HG03575 (cell line): ENCODE measurements around the gene TMED10.
"Not testable (repeated sequence)": the region's sequence is repeated elsewhere in the genome, so short reads cannot be mapped to it uniquely, and the experiment has no call there.

ENCODE experiments used
- ATAC-seq: cut with Tn5 transposase; IDR thresholded peaks from one replicate; pipeline ENCODE4 v1.9.1; 2021; ENCODE audit not compliant: unreplicated experiment, insufficient number of reproducible peaks, low FRiP score; ENCODE audit errors: extremely low read depth

The TMED10 gene

DNA sequence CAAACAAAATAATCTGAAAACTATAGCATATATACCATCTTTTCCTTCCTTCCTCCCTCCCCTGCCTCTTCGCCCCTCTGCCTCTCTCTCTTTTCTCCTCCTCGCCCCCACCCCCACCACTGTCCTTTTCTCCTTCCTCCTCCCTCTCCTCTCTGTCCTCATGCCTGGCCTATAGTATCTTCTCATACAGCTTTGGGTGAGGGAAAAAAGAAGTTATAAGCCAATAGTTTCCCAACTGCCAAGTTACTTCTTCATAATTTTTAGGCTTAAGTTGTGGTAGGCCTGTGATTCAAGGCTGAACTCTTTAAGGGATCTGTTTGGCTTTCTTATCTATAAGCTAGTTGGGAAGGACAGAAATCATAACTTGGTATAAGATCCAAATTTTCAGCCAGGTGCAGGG is 9.1 kb downstream of the TMED10 start:
- ATAC-seq: no peak

DNA sequence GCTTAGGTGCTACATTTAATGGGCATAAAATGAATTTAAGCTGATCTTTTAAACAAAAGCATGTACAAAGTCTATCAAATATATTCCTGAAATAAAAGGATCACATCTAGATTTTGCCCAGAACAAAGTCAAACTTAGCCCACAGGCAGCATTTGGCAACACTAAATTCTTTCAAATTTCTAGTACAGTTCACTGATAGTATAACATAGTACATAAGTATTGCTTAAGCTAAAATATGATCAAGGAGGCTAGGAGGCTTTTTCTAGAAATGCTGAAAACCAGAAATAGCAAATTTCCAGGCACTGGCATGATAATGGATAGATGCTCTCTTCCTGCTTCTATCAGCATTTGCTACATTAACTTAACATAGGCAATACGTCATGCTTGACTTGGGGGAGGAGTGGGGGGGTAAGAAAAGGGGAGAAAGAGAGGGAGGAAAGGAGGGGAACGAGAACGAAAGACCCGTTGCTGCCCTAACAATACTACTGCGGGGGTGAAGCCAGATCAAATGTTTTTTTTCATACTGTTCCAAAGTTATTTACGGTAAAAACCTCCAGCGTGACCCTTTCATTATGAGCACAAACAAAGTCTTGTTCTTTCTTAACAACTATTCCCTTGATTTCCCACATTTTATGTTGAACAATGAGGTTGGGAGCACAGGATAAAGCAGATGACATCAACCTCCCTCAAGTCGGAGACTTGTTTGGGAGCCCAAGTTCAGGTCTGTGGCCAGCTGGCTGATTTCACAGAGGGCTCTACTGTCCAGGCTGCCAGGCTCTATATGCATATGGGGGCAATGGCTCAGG is 10.6 kb downstream of the TMED10 start:
- no peak for ATAC-seq

DNA sequence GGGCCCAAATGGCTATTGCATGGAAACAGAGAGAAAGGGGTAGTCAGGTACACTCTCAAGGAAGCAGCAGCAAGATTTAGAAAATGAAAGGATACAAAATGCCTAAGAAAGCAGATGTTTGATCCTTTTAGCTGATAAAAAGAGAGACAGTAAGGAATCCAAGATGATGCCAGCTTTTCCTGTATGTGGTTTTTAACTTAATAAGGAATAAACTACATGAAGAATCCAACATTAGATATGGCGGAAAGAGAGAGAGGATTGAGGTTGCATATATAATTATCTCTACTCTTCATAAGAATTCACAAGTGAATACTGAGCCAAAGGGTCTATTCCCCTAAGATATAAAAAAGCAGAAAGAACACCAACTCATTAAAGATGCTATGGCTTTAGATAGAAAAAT is 11.6 kb downstream of the TMED10 start:
- ATAC-seq: no peak

DNA sequence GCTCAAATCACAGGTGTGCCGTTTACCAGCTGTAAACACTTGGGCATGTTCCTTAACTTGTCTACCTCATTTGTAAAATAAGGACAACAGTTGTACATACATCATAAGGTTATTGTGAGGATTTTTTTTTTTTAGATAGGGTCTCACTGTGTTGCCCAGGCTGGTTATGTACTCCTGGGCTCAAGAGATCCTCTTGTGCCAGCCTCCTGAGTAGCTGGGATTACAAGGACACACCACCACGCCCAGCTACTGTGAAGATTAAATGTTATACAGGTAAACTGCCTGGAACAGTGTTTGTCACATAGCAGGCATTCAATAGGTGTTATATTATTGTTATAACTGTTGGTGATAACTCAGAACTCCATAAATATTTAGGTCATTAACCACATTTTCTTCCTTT is 12.7 kb downstream of the TMED10 start:
- ATAC-seq: no peak

GRCh38 chr14:75162631-75163030 is 13.8 kb downstream of the TMED10 start:
- no peak for ATAC-seq

DNA sequence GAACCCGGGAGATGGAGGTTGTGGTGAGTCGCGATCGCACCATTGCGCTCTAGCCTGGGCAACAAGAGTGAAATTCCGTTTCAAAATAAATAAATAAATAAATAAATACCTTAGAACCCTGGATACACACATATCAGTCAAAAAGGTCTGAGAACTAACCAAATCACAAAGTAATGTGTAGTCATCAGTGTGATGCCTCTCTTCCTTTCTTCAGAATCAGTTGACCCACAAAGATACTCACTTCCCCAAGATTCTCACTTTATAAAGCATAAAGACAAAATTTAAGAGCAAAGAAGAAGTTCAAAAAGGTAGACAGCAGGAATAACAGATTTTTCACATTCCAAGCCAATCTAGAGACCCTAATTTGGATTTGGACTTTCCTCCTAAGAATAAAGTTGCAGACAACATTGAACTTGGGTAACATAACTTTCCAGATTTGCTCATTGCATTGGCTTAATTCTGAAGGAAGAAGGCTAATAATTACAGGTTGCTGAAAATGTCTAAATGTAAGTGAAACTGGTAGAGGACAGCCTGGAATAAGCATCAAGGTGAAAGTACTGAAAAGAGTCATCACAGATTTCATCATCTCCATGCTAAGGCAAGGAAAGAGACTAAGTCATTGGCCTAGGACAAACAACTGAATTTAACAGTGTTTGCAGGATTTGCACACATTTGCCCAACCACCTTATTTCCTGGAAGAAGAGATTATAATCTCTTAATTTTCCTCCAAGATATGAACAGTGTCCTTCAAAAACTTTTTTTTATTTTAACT is 17.4 kb downstream of the TMED10 start:
- no peak for ATAC-seq

DNA sequence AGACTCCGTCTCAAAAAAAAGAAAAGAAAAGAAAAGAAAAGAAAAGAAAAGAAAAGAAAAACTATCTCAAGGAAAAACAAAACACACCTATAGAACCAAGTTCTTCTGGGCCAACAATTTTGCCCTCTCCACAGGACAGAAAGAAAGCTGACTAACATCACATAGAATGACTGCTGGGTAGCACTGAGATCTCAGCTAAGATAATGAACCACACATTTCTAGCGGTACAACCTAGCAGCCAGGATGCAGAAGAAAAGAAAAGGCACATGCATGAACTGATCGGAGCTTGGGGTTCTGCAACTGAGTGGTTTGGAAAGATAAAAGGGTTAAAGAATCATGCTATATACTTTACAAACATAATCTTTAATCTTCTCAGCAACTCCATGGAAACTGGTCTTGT is 19.5 kb downstream of the TMED10 start:
- no peak for ATAC-seq

GRCh38 chr14:75156111-75156510 is 20.3 kb downstream of the TMED10 start:
- no peak for ATAC-seq

GRCh38 chr14:75155169-75155568 is 21.2 kb downstream of the TMED10 start:
- no peak for ATAC-seq

DNA sequence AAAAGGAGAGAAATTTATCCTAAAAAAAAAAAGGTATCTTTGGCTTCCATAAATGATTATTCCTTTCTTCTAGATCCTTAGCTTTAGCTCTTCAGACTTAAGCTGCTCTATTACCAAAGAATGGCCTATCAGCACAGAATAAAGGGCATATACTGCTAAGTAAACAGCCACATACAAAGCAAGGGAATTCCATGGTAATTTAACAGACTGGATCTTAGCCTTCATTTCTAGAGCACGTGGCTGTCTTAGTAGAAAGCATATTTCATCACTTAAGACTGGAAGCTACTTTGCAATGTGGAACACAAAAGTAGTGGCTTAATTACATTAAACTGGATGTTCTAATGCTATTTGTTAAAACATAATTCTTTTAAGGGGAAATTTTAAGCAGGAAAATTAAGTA is 23.1 kb downstream of the TMED10 start:
- no peak for ATAC-seq

GRCh38 chr14:75151851-75152250 is 24.6 kb downstream of the TMED10 start:
- no peak for ATAC-seq

GRCh38 chr14:75150637-75151036 is 25.8 kb downstream of the TMED10 start:
- not testable (repeated sequence) for ATAC-seq

GRCh38 chr14:75150150-75150549 is 26.3 kb downstream of the TMED10 start:
- no peak for ATAC-seq

DNA sequence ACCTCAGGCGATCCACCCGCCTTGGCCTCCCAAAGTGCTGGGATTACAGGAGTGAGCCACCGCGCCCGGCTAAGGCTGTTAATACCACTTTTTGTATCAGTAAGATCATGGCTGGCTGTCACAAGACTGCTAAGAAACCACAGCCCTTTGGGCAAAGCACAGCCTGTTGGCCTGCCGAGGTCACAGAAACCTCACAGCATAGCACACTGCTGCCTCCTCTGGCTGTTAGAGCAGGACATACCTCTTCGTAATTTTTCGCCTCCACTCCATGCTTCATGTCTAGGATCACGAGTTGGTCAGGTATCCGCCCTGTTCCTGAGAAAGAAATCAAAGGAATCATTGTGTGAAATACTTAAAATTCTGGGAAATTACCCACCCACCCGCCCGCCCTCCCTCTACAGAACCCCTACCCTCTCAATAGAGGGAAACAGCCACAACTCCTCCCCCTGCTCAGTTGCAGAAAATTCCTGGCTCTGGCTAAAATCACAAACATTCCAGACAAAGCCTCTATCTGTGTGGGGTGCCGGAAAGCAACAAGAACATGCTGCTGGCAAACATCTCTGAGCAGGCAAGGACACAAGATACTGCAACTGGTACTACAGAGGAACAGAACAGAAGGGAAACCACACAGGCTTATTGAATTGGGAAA is 28.9 kb downstream of the TMED10 start:
- ATAC-seq: no peak

- no peak for ATAC-seq
These were observed 31.5 kb downstream of the TMED10 start for GRCh38 chr14:75144944-75145343.

- no peak for ATAC-seq
These were observed 32.5 kb downstream of the TMED10 start for GRCh38 chr14:75143761-75144527.

- no peak for ATAC-seq
These were observed 33.9 kb downstream of the TMED10 start for GRCh38 chr14:75142494-75142893.

DNA sequence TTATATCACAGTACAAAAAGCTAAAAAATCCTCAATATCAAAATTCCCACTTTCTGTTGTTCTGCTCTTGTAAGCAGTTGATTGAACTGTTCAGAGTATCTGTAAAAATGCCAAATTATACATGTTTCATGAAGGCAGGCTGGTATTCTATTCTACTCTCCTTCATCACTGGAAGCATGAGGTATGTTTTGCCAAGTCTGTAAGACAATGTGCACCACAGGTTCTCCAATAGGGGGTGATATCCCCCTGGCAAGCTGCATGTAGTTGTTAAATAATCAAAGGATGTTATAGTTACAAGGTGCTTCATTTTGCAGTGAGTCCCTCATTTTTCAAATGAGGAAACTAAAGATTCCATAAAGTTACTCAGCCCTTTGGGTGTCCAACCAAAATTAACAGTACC is 34.4 kb downstream of the TMED10 start:
- ATAC-seq: no peak

DNA sequence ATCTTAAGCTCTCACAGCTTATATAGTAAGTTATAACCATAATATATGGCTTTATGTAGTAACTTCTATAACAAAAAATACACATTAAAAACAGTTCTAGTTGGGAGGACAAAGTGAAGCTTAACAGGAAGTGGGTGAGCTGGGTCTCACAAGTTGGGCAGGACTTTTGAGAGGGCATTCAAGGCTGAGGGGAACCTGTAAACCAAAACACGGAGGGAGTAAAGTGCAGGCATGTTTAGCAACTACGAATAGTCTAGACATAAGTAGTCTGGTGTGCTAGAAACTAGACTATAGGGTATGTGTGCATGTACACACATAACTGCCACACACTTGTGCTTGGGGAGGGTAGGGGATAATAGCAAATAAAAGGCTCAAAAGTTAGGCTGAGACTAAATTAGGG is 35.4 kb downstream of the TMED10 start:
- ATAC-seq: no peak
